Right lobe of liver (tissue), 6 donors: Measurements from ENCODE around the gene KDSR. TPM values are rescaled to one million over a fixed set of nuclear protein-coding genes. Genes with fewer than 3 reads are reported as not detected.

Experiments
- ATAC-seq, 4 donors: fragments of 200-7000 bp; cut with Tn5 transposase; one replicate each; pipeline ENCODE4 v1.9.1; 2020; ENCODE audit warnings: mild to moderate bottlenecking in 4 of 4, moderate library complexity in 4 of 4
- DNase-seq, 3 donors: peaks; one replicate each; pipeline ENCODE4 v3.0.0-alpha.2; 2020
- H3K27ac ChIP-seq, 3 donors: fragments of 200-600 bp; one replicate each; pipeline ENCODE4 v1.8.0; 2022
- H3K27me3 ChIP-seq, 2 donors: fragments of 200-600 bp; one replicate each; pipeline ENCODE4 v1.8.0; 2022
- H3K36me3 ChIP-seq, 4 donors: fragments of 200-600 bp; sonication (generic) in 1 of 4; one replicate each; pipeline versions ENCODE4 v1.5.1 to v1.8.0; 2017 to 2022; ENCODE audit warnings: control low read depth in 1 of 4
- H3K4me1 ChIP-seq, 4 donors: fragments of 200-600 bp; sonication (generic) in 1 of 4; one replicate each; pipeline versions ENCODE4 v1.5.1 to v1.8.0; 2017 to 2022; ENCODE audit warnings: control low read depth in 1 of 4
- H3K4me3 ChIP-seq, 3 donors: fragments of 200-600 bp; one replicate each; pipeline ENCODE4 v1.8.0; 2022
- H3K9me3 ChIP-seq, 4 donors: fragments of 200-600 bp; sonication (generic) in 1 of 4; one replicate each; pipeline versions ENCODE4 v1.5.1 to v1.8.0; 2017 to 2022; ENCODE audit warnings: control low read depth in 1 of 4
- POLR2A ChIP-seq: fragments of 450-650 bp; IDR thresholded peaks from one replicate; pipeline ENCODE4 v1.6.1; 2017; ENCODE audit warnings: antibody characterized with exemption, mild to moderate bottlenecking
- WGBS: methylation state at CpG from one replicate; pipeline ENCODE4 v1.1.6; 2018; ENCODE audit warnings: low coverage, low lambda C conversion rate; ENCODE audit not compliant: insufficient coverage; ENCODE audit errors: missing lambda C conversion rate; 5-methylcytosine and 5-hydroxymethylcytosine counted together
- intact Hi-C, 2 donors: fragments of 100-400 bp; cut with DNase I; formaldehyde crosslinking; loops; one replicate each; pipeline versions ENCODE4 v1.11.2 to v1.14.1; 2022
- total RNA-seq, 6 experiments: library from RNA; depleted of rRNA in 2 of 6; stranded (reverse); fragments of >200 nt in 2 of 6; fragmentation: NEBNext Ultra II Directional in 3 of 6; extraction: Animal tissue kit (Norgen Biotek cat#: 25700) in 3 of 6; gene quantifications; one replicate each; pipeline versions ENCODE4 v1.1.0 to v1.2.4, GENCODE V29; 2016 to 2023
- TF ChIP-seq, protein P1 (sequence below), 4 donors: fragments of 200-600 bp in 3 of 4; fragments of 450-650 bp in 1 of 4; IDR thresholded peaks; one replicate each; pipeline versions ENCODE4 v1.5.1 to v1.8.0; 2016 to 2022; ENCODE audit warnings: antibody characterized with exemption in 4 of 4, mild to moderate bottlenecking in 2 of 4
- donor health status: DM: no; HTN: yes; CAD: no.
- donor health status: DM: no; HTN: no; CAD: no.
- donor health status: DM: no; HTN: no; CAD: no.
- donor health status: DM: no; HTN: yes; CAD: no.
- donor health status: DM: no; HTN: yes; CAD: no.

KDSR gene
- total RNA-seq, 6 experiments from 2014 or later: 32.3 to 67.1 (median 56.1) TPM

DNA sequence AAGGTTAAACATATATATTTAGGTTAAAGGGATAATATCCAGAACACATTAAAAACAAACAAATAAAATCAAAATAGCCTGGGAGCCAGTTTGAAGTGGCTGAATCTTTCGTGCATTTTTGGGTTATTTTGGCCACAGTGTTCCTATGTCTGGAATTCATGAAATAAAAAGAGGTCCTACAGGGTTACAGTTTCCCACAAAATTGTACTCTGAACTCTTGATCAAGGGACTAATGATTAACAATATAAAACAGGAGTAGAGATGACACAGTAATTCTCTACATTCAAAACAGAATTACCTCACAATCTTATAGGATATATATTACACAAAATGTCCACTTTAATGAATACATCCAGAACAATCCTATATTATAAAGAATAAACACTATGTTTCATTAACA lies 30.3 kb upstream of the KDSR start:
- peak overlapping the region in 1 of 3 donors; percentile 12 for H3K4me3 ChIP-seq
- no peaks in the 10 kb centered on the region for H3K27me3 ChIP-seq
- ATAC-seq (peak; percentile 70 to 86 (median 80)), DNase-seq (no peak)
- intact Hi-C loops: no loop called here
- no peak for TF ChIP-seq POLR2A
- TF ChIP-seq, protein P1, sequence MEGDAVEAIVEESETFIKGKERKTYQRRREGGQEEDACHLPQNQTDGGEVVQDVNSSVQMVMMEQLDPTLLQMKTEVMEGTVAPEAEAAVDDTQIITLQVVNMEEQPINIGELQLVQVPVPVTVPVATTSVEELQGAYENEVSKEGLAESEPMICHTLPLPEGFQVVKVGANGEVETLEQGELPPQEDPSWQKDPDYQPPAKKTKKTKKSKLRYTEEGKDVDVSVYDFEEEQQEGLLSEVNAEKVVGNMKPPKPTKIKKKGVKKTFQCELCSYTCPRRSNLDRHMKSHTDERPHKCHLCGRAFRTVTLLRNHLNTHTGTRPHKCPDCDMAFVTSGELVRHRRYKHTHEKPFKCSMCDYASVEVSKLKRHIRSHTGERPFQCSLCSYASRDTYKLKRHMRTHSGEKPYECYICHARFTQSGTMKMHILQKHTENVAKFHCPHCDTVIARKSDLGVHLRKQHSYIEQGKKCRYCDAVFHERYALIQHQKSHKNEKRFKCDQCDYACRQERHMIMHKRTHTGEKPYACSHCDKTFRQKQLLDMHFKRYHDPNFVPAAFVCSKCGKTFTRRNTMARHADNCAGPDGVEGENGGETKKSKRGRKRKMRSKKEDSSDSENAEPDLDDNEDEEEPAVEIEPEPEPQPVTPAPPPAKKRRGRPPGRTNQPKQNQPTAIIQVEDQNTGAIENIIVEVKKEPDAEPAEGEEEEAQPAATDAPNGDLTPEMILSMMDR (IDR thresholded peaks at IDR 0.05): no peak
- H3K9me3 ChIP-seq: no peaks in the 10 kb centered on the region
- peak overlapping the region in 2 of 3 donors; percentile 20 to 56 for H3K27ac ChIP-seq
- H3K36me3 ChIP-seq: peaks cover 0 to 66% (median 6%) of the 10 kb centered on the region in 4 donors
- 21% methylated on average over 1 of the region's 1 CpG for WGBS
- H3K4me1 ChIP-seq: peaks cover 0 to 7% (median 3%) of the 10 kb centered on the region in 4 donors

- intact Hi-C loops: no loop called here
- H3K4me3 ChIP-seq: no peak overlapping the region
- no peak for DNase-seq
- no peak for TF ChIP-seq POLR2A
- TF ChIP-seq, protein P1 (IDR thresholded peaks at IDR 0.05): no peak
- H3K36me3 ChIP-seq: peaks cover 0 to 66% (median 11%) of the 10 kb centered on the region in 4 donors
- no peaks in the 10 kb centered on the region for H3K27me3 ChIP-seq
- H3K27ac ChIP-seq: no peak overlapping the region
- H3K4me1 ChIP-seq: peaks cover 0 to 7% (median 3%) of the 10 kb centered on the region in 4 donors
- 100% methylated on average over 1 of the region's 1 CpG for whole genome bisulfite sequencing
- ATAC-seq: no peak
- no peaks in the 10 kb centered on the region for H3K9me3 ChIP-seq
Measured at GRCh38 chr18:63395503-63395902, 28.5 kb upstream of the KDSR start.

DNA sequence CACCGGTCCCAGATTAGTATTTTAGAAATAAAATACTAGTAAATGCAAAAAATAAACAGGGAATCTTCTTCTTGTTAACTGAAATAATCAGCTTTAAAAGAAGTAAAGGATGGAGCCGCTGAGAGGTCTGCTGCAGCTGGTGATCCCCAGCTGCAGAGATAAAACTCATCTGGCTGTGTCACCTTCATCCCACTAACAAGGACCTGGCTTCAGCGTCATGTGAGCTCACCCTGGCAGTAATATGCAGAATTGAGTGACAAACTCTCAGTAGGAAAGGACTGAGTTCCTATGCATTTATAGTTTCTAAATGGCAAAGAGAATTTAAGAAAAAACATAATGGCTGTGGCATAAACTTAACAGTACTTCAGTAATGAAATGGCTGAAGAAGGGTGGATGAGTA lies 27.9 kb upstream of the KDSR start:
- Histone ChIP-seq H3K27ac (no peak overlapping the region), H3K4me3 (no peak overlapping the region), H3K36me3 (peaks cover 0 to 65% (median 14%) of the 10 kb centered on the region in 4 donors), H3K9me3 (no peaks in the 10 kb centered on the region), H3K4me1 (peaks cover 0 to 7% (median 3%) of the 10 kb centered on the region in 4 donors), H3K27me3 (no peaks in the 10 kb centered on the region)
- intact Hi-C loops: no loop called here
- ATAC-seq (no peak), DNase-seq (no peak)
- WGBS: 83% methylated on average over 3 of the region's 3 CpGs
- TF ChIP-seq, protein P1 (IDR thresholded peaks at IDR 0.05): no peak
- no peak for TF ChIP-seq POLR2A

DNA sequence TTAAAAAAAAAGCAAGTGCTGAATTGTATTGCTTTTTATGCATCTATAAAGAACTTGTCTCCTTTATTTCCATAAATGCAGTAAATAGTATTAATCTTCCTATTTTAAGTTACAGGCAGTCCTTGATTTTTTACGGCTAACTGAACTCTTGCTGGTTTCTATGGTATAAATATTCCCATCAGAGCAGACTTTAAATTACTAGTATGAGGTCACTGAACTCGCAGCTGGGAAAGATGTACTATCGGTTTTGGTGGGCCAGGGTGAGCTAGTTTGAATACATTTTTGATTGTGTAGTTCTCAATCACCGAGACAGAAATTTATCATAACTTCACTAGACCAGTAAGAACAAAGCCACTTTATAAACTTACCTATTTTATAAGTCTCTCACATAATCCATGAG lies 20.9 kb upstream of the KDSR start:
- DNase-seq (no peak), ATAC-seq (no peak)
- Histone ChIP-seq H3K4me1 (peaks cover 0 to 15% (median 8%) of the 10 kb centered on the region in 4 donors), H3K27ac (no peak overlapping the region), H3K27me3 (no peaks in the 10 kb centered on the region), H3K9me3 (no peaks in the 10 kb centered on the region), H3K36me3 (peaks cover 0 to 29% (median 11%) of the 10 kb centered on the region in 4 donors), H3K4me3 (no peak overlapping the region)
- TF ChIP-seq, protein P1 (IDR thresholded peaks at IDR 0.05): no peak
- TF ChIP-seq POLR2A: no peak
- WGBS: 77% methylated on average over 4 of the region's 4 CpGs
- intact Hi-C loops: no loop called here

- Histone ChIP-seq H3K36me3 (no peaks in the 10 kb centered on the region), H3K4me3 (no peak overlapping the region), H3K9me3 (no peaks in the 10 kb centered on the region), H3K4me1 (peaks cover 0 to 15% (median 8%) of the 10 kb centered on the region in 4 donors), H3K27me3 (no peaks in the 10 kb centered on the region), H3K27ac (no peak overlapping the region)
- no CpG with 5 or more reads among the region's 3 CpGs for WGBS
- intact Hi-C loops: no loop called here
- DNase-seq: no peak
- TF ChIP-seq, protein P1 (IDR thresholded peaks at IDR 0.05): no peak
- TF ChIP-seq POLR2A: no peak
- no peak for ATAC-seq
Measured at GRCh38 chr18:63382843-63383242, 15.8 kb upstream of the KDSR start.
